Thyroid gland (tissue), 4 donors: ENCODE data around the gene CEP135. TPM values are rescaled to one million over a fixed set of nuclear protein-coding genes. Genes with fewer than 3 reads are reported as not detected.
"Not testable (repeated sequence)": the region's sequence is repeated elsewhere in the genome, so short reads cannot be mapped to it uniquely, and the experiment has no call there.

Source experiments
- DNase-seq, 2 donors: peaks; one replicate each; pipeline ENCODE4 v3.0.0-alpha.2; 2019
- H3K27ac ChIP-seq, 3 donors: fragments of 200-600 bp; sonication (generic); 1 replicate in 2 of 3; 2 replicates in 1 of 3; pipeline ENCODE4 v1.5.1; 2016 to 2019; ENCODE audit warnings: mild to moderate bottlenecking in 1 of 3, moderate library complexity in 1 of 3
- H3K27me3 ChIP-seq: fragments of 200-600 bp; sonication (generic); one replicate; pipeline ENCODE4 v1.5.1; 2019
- H3K36me3 ChIP-seq, 2 donors: fragments of 200-600 bp; sonication (generic); one replicate each; pipeline ENCODE4 v1.5.1; 2016 to 2019
- H3K4me1 ChIP-seq, 2 donors: fragments of 200-600 bp; sonication (generic); one replicate each; pipeline ENCODE4 v1.5.1; 2017 to 2019
- H3K4me3 ChIP-seq, 3 donors: fragments of 200-600 bp; sonication (generic); replicated peaks in 1 of 3; 1 replicate in 2 of 3; 2 replicates in 1 of 3; pipeline ENCODE4 v1.5.1; 2016; ENCODE audit warnings: mild to moderate bottlenecking in 1 of 3
- H3K9me3 ChIP-seq: fragments of 200-600 bp; sonication (generic); one replicate; pipeline ENCODE4 v1.5.1; 2017
- POLR2A ChIP-seq, 2 donors: fragments of 450-650 bp; IDR thresholded peaks; one replicate each; pipeline ENCODE4 v1.6.1; 2017; ENCODE audit warnings: antibody characterized with exemption in 2 of 2, mild to moderate bottlenecking in 2 of 2, moderate library complexity in 1 of 2
- WGBS, 2 donors: methylation state at CpG; one replicate each; pipeline ENCODE4 v1.1.5; 2017; 5-methylcytosine and 5-hydroxymethylcytosine counted together
- intact Hi-C: fragments of 100-400 bp; cut with DNase I; formaldehyde crosslinking; loops from one replicate; pipeline ENCODE4 v1.15.1; 2023
- total RNA-seq, 4 donors: library from RNA; depleted of rRNA; stranded (reverse); fragments of >200 nt; gene quantifications; one replicate each; pipeline ENCODE4 v1.2.3, GENCODE V29; 2016
- TF ChIP-seq, protein P1 (sequence below), 6 experiments: fragments of 200-600 bp in 3 of 6; fragments of 450-650 bp in 3 of 6; sonication (generic) in 3 of 6; IDR thresholded peaks; one replicate each; pipeline ENCODE4 v1.5.1; 2016 to 2019; ENCODE audit warnings: antibody characterized with exemption in 6 of 6, mild to moderate bottlenecking in 2 of 6, inconsistent platforms in 1 of 6, moderate library complexity in 1 of 6

The CEP135 gene
- total RNA-seq, 4 donors from 2014 or later: 5.3 to 21.1 (median 10.1) TPM

DNA sequence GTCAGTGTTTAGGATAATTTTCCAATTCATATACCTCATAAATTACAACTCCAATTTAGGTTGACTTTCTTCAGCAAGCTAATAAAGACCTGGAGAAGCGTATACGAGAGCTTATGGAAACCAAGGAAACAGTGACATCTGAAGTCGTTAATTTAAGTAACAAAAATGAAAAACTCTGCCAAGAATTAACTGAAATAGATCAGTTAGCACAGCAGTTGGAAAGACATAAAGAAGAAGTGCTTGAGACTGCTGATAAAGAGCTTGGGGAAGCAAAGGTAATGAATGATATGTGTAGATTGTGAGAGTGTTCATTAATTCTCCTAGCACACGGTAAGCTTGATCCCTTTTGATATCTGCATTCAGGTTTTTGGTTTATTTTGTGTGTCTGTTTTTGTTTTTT, 16.8 kb downstream of the CEP135 start:
- TF ChIP-seq, protein P1, sequence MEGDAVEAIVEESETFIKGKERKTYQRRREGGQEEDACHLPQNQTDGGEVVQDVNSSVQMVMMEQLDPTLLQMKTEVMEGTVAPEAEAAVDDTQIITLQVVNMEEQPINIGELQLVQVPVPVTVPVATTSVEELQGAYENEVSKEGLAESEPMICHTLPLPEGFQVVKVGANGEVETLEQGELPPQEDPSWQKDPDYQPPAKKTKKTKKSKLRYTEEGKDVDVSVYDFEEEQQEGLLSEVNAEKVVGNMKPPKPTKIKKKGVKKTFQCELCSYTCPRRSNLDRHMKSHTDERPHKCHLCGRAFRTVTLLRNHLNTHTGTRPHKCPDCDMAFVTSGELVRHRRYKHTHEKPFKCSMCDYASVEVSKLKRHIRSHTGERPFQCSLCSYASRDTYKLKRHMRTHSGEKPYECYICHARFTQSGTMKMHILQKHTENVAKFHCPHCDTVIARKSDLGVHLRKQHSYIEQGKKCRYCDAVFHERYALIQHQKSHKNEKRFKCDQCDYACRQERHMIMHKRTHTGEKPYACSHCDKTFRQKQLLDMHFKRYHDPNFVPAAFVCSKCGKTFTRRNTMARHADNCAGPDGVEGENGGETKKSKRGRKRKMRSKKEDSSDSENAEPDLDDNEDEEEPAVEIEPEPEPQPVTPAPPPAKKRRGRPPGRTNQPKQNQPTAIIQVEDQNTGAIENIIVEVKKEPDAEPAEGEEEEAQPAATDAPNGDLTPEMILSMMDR (IDR thresholded peaks at IDR 0.05): no peak
- no peak for TF ChIP-seq POLR2A (IDR thresholded peaks at IDR 0.05)
- DNase-seq: no peak
- H3K36me3 ChIP-seq: peaks cover 0 to 6% of the 10 kb centered on the region in 2 donors
- H3K27ac ChIP-seq: no peak overlapping the region
- H3K9me3 ChIP-seq: no peaks in the 10 kb centered on the region
- intact Hi-C loops: no loop called here
- no peaks in the 10 kb centered on the region for H3K4me1 ChIP-seq
- WGBS, 2 donors: 80 to 88% methylated on average over 4 of the region's 4 CpGs
- no peak overlapping the region for H3K4me3 ChIP-seq
- H3K27me3 ChIP-seq: no peaks in the 10 kb centered on the region

DNA sequence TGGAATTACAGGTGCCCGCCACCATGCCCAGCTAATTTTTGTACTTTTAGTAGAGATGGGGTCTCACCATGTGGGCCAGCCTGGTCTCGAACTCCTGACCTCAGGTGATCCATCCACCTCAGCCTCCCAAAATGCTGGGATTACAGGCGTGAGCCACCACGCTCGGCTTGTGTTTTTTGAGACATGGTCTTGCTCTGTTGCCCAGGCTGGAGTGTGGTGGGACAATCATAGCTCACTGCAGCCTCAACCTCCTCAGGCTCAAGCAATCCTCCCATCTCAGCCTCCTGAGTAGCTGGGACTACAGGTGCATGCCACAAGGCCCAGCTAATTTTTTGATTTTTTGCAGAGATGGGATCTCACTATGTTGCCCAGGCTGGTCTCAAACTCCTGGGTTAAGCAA, 17.6 kb downstream of the CEP135 start:
- intact Hi-C loops, H3K4me1 ChIP-seq, H3K4me3 ChIP-seq, H3K36me3 ChIP-seq, DNase-seq, H3K27ac ChIP-seq, H3K27me3 ChIP-seq, H3K9me3 ChIP-seq: not testable (repeated sequence)
- WGBS, 2 donors: 93 to 96% methylated on average over 5 of the region's 5 CpGs

DNA sequence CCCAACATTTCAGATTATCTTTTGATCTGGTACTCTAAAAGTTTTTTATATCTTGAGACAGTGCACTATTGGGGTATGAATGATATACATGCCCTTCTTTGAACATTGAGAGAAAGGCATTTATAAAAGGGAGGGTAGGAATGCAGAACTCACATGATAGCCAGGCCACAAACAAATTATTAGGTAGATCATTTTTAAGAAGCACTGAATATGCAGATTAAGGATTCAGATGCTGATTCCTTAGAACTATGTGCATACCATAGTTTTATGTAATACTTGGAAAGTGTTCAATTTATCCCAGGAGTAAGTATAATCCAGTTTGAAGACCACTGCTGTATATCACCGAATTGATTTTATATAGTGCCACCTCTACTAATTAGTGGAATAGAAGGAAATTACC, 18.6 kb downstream of the CEP135 start:
- WGBS, 2 donors: 92 to 95% methylated on average over 1 of the region's 1 CpG
- no peak for TF ChIP-seq POLR2A (IDR thresholded peaks at IDR 0.05)
- TF ChIP-seq, protein P1 (IDR thresholded peaks at IDR 0.05): no peak

DNA sequence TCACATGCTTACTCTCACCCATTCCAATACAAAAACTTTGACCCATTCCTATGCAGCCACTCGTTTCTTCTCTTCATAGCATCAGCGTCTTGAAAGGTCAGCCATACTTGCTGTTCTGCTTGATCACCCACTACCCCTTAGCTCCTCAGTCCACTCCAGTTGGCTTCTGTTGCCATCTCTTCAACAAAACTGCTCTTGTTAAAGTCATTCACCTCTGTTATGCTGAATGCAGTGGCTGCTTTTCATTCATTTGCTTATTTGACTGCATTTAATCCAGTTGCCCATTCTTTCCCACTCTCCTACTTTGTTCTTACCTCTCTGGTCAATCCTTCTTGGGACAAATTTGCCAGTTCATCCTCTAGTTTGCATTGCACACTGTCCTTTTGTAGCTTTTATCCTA, 24.9 kb downstream of the CEP135 start:
- intact Hi-C loops: no loop called here
- Histone ChIP-seq H3K27ac (no peak overlapping the region), H3K9me3 (no peaks in the 10 kb centered on the region), H3K27me3 (no peaks in the 10 kb centered on the region), H3K36me3 (peaks cover 0 to 2% of the 10 kb centered on the region in 2 donors), H3K4me1 (no peaks in the 10 kb centered on the region), H3K4me3 (no peak overlapping the region)
- no peak for DNase-seq
- TF ChIP-seq, protein P1 (IDR thresholded peaks at IDR 0.05): no peak
- no peak for TF ChIP-seq POLR2A (IDR thresholded peaks at IDR 0.05)
- 64 to 69% methylated on average over 2 of the region's 2 CpGs for WGBS, 2 donors

More for the DNA sequence above, 18.6 kb downstream of the CEP135 start:
- no peak for DNase-seq
- Histone ChIP-seq H3K4me1 (no peaks in the 10 kb centered on the region), H3K27ac (no peak overlapping the region), H3K4me3 (no peak overlapping the region), H3K9me3 (no peaks in the 10 kb centered on the region), H3K27me3 (no peaks in the 10 kb centered on the region), H3K36me3 (peaks cover 0 to 8% of the 10 kb centered on the region in 2 donors)
- intact Hi-C loops: no loop called here

DNA sequence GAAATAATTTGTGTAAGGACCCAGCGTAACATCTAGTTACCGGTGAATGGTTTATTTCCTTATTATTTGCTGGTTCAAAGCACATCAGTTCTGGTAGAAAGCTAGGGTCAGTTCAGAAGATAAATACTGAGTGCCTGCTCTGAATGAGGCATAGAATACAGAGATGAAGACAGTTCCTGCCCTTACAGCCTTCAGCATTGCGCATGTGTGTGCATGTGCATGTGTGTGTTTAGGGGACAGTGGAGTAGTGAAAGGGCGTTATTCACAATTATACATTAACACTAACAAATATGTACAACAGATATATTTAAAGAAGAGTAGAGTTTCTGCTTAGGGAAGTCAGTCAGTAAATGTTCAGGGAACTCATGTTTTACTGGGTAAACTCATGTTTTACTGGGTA, 29.1 kb downstream of the CEP135 start:
- Histone ChIP-seq H3K9me3 (no peaks in the 10 kb centered on the region), H3K27me3 (no peaks in the 10 kb centered on the region), H3K4me3 (no peak overlapping the region), H3K27ac (no peak overlapping the region), H3K36me3 (no peaks in the 10 kb centered on the region), H3K4me1 (no peaks in the 10 kb centered on the region)
- WGBS, 2 donors: 96 to 98% methylated on average over 4 of the region's 4 CpGs
- DNase-seq: no peak
- TF ChIP-seq, protein P1 (IDR thresholded peaks at IDR 0.05): no peak
- TF ChIP-seq POLR2A (IDR thresholded peaks at IDR 0.05): no peak
- intact Hi-C loops: no loop called here

DNA sequence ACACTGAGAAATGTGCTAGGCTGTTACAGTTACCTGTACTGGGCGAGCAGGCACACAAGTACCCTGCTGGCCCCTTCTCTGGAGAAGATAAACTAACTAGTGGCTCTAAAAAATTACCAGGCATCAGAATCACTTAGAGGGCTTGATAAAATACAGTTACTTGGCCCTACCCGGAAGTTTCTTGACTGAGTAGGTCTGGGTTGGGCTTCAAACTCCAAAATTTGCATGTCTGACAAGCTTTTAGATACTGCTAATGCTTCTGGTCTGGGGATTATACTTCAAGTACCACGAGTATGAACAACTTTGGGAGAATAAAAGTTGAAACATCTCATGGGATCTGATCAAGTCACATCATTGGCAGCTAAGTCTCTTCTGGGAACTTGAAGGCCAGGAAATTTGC, 30.8 kb downstream of the CEP135 start:
- intact Hi-C loops: no loop called here
- 74 to 86% methylated on average over 3 of the region's 3 CpGs for WGBS, 2 donors
- no peak for TF ChIP-seq POLR2A (IDR thresholded peaks at IDR 0.05)
- TF ChIP-seq, protein P1 (IDR thresholded peaks at IDR 0.05): no peak
- H3K36me3 ChIP-seq: no peaks in the 10 kb centered on the region
- H3K9me3 ChIP-seq: no peaks in the 10 kb centered on the region
- H3K27me3 ChIP-seq: no peaks in the 10 kb centered on the region
- no peak overlapping the region for H3K27ac ChIP-seq
- H3K4me3 ChIP-seq: no peak overlapping the region
- DNase-seq: no peak
- no peaks in the 10 kb centered on the region for H3K4me1 ChIP-seq
